GM12878 (cell line): ENCODE measurements around the gene GALNTL6.

Experiments
- CEBPB ChIP-seq, 2 experiments: fragments of 150-350 bp in 1 of 2; IDR thresholded peaks; 2 replicates each; pipeline ENCODE4 v1.6.1; 2012 to 2014; ENCODE audit warnings: low read depth in 2 of 2, low read length in 2 of 2, borderline replicate concordance in 1 of 2, inconsistent platforms in 1 of 2
- CTCF ChIP-seq, 3 experiments: IDR thresholded peaks in 2 of 3; conservative IDR thresholded peaks in 1 of 3; 2 replicates each; pipeline ENCODE4 v1.5.1; 2011; ENCODE audit warnings: low read depth in 3 of 3, low read length in 3 of 3, mild to moderate bottlenecking in 3 of 3, control low read depth in 2 of 3, moderate library complexity in 2 of 3, inconsistent platforms in 1 of 3, mixed read lengths in 1 of 3; ENCODE audit not compliant: control insufficient read depth in 2 of 3, insufficient read depth in 1 of 3; ENCODE audit errors: extremely low read depth in 1 of 3
- DPF2 ChIP-seq: fragments of 450-650 bp; IDR thresholded peaks from 2 replicates; pipeline ENCODE4 v1.6.1; 2017; ENCODE audit warnings: mild to moderate bottlenecking
- EZH2 ChIP-seq: IDR thresholded peaks from 2 replicates; pipeline ENCODE4 v1.6.1; 2012; ENCODE audit warnings: low read depth, mild to moderate bottlenecking, control low read depth, inconsistent platforms, low read length, borderline replicate concordance; ENCODE audit not compliant: control insufficient read depth
- JUND ChIP-seq: IDR thresholded peaks from 2 replicates; pipeline ENCODE4 v1.6.1; 2012; ENCODE audit warnings: low read depth, mild to moderate bottlenecking, low read length, improper control_type of control experiment, moderate library complexity
- MTA2 ChIP-seq: fragments of 450-650 bp; IDR thresholded peaks from 2 replicates; pipeline ENCODE4 v1.6.1; 2016; ENCODE audit warnings: low read depth, mild to moderate bottlenecking, moderate library complexity
- NFYB ChIP-seq: IDR thresholded peaks from 2 replicates; pipeline ENCODE4 v1.6.1; 2011; ENCODE audit warnings: low read depth, mild to moderate bottlenecking, low read length, improper control_type of control experiment, moderate library complexity; ENCODE audit not compliant: insufficient read depth
- POLR2A ChIP-seq: IDR thresholded peaks from 2 replicates; pipeline ENCODE4 v1.6.1; 2011; ENCODE audit warnings: low read depth, mild to moderate bottlenecking, low read length
- RAD21 ChIP-seq: IDR thresholded peaks from 2 replicates; pipeline ENCODE4 v1.6.1; 2011; ENCODE audit warnings: mild to moderate bottlenecking, low read depth, low read length, moderate library complexity; ENCODE audit not compliant: insufficient read depth
- ZNF274 ChIP-seq: IDR thresholded peaks from one replicate; pipeline ENCODE4 v1.8.0; 2011; ENCODE audit not compliant: insufficient read length, insufficient read depth
- TF ChIP-seq, protein P1 (sequence below): IDR thresholded peaks from 2 replicates; pipeline ENCODE4 v1.6.1; 2012; ENCODE audit warnings: low read length, inconsistent platforms
- TF ChIP-seq, protein P2 (sequence below): IDR thresholded peaks from 2 replicates; pipeline ENCODE4 v1.6.1; 2012; ENCODE audit warnings: mild to moderate bottlenecking, low read depth, low read length
- TF ChIP-seq, protein P3 (sequence below): fragments of 450-650 bp; formaldehyde crosslinking; IDR thresholded peaks from 2 replicates; pipeline ENCODE4 v1.4.0; 2022; ENCODE audit warnings: mild to moderate bottlenecking, moderate library complexity

DNA sequence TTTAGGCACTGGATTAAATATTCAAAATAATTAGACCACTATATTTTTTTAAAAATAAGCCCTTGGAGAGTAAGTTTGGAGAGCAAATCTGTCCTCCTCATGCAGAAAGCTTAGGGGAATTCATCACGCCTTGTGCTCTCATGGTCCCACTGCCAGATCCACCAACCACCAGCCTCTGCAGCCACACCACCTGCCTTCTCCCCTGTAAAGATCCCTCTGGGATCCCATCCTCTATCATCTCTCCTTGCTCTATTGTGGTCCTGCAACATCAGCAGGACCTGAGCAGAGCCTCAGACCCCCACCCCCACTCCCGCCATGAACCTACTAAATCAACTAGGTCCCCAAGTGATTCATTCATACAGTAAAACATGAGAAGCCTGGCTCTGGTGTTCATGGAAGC lies 872.8 kb downstream of the GALNTL6 start:
- TF ChIP-seq, protein P1, sequence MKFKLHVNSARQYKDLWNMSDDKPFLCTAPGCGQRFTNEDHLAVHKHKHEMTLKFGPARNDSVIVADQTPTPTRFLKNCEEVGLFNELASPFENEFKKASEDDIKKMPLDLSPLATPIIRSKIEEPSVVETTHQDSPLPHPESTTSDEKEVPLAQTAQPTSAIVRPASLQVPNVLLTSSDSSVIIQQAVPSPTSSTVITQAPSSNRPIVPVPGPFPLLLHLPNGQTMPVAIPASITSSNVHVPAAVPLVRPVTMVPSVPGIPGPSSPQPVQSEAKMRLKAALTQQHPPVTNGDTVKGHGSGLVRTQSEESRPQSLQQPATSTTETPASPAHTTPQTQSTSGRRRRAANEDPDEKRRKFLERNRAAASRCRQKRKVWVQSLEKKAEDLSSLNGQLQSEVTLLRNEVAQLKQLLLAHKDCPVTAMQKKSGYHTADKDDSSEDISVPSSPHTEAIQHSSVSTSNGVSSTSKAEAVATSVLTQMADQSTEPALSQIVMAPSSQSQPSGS: no peak
- TF ChIP-seq, protein P2, sequence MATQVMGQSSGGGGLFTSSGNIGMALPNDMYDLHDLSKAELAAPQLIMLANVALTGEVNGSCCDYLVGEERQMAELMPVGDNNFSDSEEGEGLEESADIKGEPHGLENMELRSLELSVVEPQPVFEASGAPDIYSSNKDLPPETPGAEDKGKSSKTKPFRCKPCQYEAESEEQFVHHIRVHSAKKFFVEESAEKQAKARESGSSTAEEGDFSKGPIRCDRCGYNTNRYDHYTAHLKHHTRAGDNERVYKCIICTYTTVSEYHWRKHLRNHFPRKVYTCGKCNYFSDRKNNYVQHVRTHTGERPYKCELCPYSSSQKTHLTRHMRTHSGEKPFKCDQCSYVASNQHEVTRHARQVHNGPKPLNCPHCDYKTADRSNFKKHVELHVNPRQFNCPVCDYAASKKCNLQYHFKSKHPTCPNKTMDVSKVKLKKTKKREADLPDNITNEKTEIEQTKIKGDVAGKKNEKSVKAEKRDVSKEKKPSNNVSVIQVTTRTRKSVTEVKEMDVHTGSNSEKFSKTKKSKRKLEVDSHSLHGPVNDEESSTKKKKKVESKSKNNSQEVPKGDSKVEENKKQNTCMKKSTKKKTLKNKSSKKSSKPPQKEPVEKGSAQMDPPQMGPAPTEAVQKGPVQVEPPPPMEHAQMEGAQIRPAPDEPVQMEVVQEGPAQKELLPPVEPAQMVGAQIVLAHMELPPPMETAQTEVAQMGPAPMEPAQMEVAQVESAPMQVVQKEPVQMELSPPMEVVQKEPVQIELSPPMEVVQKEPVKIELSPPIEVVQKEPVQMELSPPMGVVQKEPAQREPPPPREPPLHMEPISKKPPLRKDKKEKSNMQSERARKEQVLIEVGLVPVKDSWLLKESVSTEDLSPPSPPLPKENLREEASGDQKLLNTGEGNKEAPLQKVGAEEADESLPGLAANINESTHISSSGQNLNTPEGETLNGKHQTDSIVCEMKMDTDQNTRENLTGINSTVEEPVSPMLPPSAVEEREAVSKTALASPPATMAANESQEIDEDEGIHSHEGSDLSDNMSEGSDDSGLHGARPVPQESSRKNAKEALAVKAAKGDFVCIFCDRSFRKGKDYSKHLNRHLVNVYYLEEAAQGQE: no peak
- no peak for TF ChIP-seq POLR2A
- TF ChIP-seq CTCF (IDR thresholded peaks at IDR 0.05 in 2 of 3, conservative IDR thresholded peaks at IDR 0.05 in 1 of 3; ENCODE audit: control insufficient read depth in 2 of 3, extremely low read depth in 1 of 3, insufficient read depth in 1 of 3, low read depth in 3 of 3, low read length in 3 of 3): no peak
- TF ChIP-seq JUND: no peak
- TF ChIP-seq RAD21: no peak
- no peak for TF ChIP-seq EZH2
- TF ChIP-seq ZNF274: no peak
- TF ChIP-seq NFYB: no peak
- TF ChIP-seq CEBPB (IDR thresholded peaks at IDR 0.05; ENCODE audit: borderline replicate concordance in 1 of 2, low read depth in 2 of 2, low read length in 2 of 2): no peak
- TF ChIP-seq DPF2: no peak
- TF ChIP-seq, protein P3, sequence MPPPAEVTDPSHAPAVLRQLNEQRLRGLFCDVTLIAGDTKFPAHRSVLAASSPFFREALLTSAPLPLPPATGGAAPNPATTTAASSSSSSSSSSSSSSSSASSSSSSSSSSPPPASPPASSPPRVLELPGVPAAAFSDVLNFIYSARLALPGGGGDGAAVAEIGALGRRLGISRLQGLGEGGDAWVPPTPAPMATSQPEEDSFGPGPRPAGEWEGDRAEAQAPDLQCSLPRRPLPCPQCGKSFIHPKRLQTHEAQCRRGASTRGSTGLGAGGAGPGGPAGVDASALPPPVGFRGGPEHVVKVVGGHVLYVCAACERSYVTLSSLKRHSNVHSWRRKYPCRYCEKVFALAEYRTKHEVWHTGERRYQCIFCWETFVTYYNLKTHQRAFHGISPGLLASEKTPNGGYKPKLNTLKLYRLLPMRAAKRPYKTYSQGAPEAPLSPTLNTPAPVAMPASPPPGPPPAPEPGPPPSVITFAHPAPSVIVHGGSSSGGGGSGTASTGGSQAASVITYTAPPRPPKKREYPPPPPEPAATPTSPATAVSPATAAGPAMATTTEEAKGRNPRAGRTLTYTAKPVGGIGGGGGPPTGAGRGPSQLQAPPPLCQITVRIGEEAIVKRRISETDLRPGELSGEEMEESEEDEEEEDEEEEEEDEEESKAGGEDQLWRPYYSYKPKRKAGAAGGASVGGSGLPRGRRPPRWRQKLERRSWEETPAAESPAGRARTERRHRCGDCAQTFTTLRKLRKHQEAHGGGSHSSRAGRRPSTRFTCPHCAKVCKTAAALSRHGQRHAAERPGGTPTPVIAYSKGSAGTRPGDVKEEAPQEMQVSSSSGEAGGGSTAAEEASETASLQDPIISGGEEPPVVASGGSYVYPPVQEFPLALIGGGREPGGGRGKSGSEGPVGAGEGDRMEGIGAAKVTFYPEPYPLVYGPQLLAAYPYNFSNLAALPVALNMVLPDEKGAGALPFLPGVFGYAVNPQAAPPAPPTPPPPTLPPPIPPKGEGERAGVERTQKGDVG (CRISPR knock-in tag): no peak
- TF ChIP-seq MTA2: no peak
